ENCODE data around the gene PCDHB5.
"Not testable (repeated sequence)": the region's sequence is repeated elsewhere in the genome, so short reads cannot be mapped to it uniquely, and the experiment has no call there.

The PCDHB5 gene

GRCh38 chr5:141135030-141135717 lies at the start of gene PCDHB5:
PCDHB5 (plus strand) TSS chr5:141135206; CDS start chr5:141135435, 229 bp downstream.
- no peak for DNase-seq

- DNase-seq = no peak
Measured at GRCh38 chr5:141094481-141095262, 40.3 kb upstream of the PCDHB5 start, which contains the start of gene PCDHB2. PCDHB2 (plus strand) TSS chr5:141094615; CDS start chr5:141094791, 176 bp downstream.

GRCh38 chr5:141095263-141095641 lies 39.8 kb upstream of the PCDHB5 start:
- DNase-seq = no peak

- DNase-seq = not testable (repeated sequence)
Measured at GRCh38 chr5:141096181-141096580, 38.8 kb upstream of the PCDHB5 start.

GRCh38 chr5:141096586-141096985 lies 38.4 kb upstream of the PCDHB5 start:
- DNase-seq = not testable (repeated sequence)

- no peak for DNase-seq
Measured at GRCh38 chr5:141100243-141100805, 34.7 kb upstream of the PCDHB5 start, which contains the start of gene PCDHB3. PCDHB3 (plus strand) TSS chr5:141100473; CDS start chr5:141100650, 177 bp downstream.

- no peak for DNase-seq
Measured at GRCh38 chr5:141101059-141101458, 33.9 kb upstream of the PCDHB5 start.

GRCh38 chr5:141102070-141102469 lies 32.9 kb upstream of the PCDHB5 start:
- not testable (repeated sequence) for DNase-seq

GRCh38 chr5:141102471-141102870 lies 32.5 kb upstream of the PCDHB5 start:
- DNase-seq = not testable (repeated sequence)

GRCh38 chr5:141105350-141105749 lies 29.7 kb upstream of the PCDHB5 start:
- DNase-seq = no peak

- DNase-seq = no peak
Measured at GRCh38 chr5:141119250-141119649, 15.8 kb upstream of the PCDHB5 start.

- no peak for DNase-seq
Measured at GRCh38 chr5:141121563-141121962, 13.4 kb upstream of the PCDHB5 start, which contains the start of gene PCDHB4. PCDHB4 (plus strand) TSS chr5:141121818; CDS start chr5:141121999, 181 bp downstream.

- no peak for DNase-seq
Measured at GRCh38 chr5:141121985-141122384, 13.0 kb upstream of the PCDHB5 start.

- DNase-seq = not testable (repeated sequence)
Measured at GRCh38 chr5:141123396-141124135, 11.4 kb upstream of the PCDHB5 start.

- DNase-seq = no peak
Measured at GRCh38 chr5:141127305-141127704, 7.7 kb upstream of the PCDHB5 start.

- DNase-seq = no peak
Measured at GRCh38 chr5:141135718-141136266, 786 bp downstream of the PCDHB5 start.

GRCh38 chr5:141137346-141137745 lies 2.3 kb downstream of the PCDHB5 start:
- not testable (repeated sequence) for DNase-seq

GRCh38 chr5:141149812-141150211 lies 14.8 kb downstream of the PCDHB5 start, which contains the start of gene PCDHB6:
PCDHB6 (plus strand) TSS chr5:141150057; CDS start chr5:141150258, 201 bp downstream.
- no peak for DNase-seq

GRCh38 chr5:141150224-141150992 lies 15.4 kb downstream of the PCDHB5 start:
- DNase-seq = no peak

GRCh38 chr5:141150993-141151325 lies 16.0 kb downstream of the PCDHB5 start:
- DNase-seq = no peak

- not testable (repeated sequence) for DNase-seq
Measured at GRCh38 chr5:141151632-141152031, 16.6 kb downstream of the PCDHB5 start.

- DNase-seq = not testable (repeated sequence)
Measured at GRCh38 chr5:141152096-141152495, 17.1 kb downstream of the PCDHB5 start.

Measured in CD4-positive, alpha-beta T cell treated with Interleukin-15 for 1 hour (primary cell).